Measurements from ENCODE around the gene CTNNA2.

The CTNNA2 gene

DNA sequence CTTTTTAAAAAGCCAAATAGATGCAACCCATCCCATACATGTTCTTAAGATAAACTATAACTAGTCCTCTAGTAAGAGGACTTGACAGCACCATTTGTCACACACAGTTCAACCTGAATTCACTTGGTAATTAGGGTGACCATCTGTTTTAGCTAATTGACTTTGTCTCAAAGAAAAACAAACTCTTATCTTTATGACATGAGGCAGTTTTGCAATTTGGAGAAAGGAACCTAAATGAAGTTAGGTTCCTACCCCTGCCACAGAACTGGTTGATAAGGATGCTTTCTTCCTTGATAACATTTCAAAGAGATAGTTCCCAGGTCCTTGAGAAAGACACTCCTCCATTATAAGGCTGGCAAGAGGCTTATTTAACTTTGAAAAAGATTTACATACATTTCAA, 849.1 kb downstream of the CTNNA2 start:
- ChIA-PET POLR2A (no interaction called here), CTCF (no interaction called here)
- DNase-seq (ENCODE audit: extremely low spot score), result no peak
- TF ChIP-seq, protein P1, sequence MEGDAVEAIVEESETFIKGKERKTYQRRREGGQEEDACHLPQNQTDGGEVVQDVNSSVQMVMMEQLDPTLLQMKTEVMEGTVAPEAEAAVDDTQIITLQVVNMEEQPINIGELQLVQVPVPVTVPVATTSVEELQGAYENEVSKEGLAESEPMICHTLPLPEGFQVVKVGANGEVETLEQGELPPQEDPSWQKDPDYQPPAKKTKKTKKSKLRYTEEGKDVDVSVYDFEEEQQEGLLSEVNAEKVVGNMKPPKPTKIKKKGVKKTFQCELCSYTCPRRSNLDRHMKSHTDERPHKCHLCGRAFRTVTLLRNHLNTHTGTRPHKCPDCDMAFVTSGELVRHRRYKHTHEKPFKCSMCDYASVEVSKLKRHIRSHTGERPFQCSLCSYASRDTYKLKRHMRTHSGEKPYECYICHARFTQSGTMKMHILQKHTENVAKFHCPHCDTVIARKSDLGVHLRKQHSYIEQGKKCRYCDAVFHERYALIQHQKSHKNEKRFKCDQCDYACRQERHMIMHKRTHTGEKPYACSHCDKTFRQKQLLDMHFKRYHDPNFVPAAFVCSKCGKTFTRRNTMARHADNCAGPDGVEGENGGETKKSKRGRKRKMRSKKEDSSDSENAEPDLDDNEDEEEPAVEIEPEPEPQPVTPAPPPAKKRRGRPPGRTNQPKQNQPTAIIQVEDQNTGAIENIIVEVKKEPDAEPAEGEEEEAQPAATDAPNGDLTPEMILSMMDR (IDR thresholded peaks at IDR 0.05; ENCODE audit: control extremely low read depth, extremely low read depth, low read depth, missing control alignments), result no peak

DNA sequence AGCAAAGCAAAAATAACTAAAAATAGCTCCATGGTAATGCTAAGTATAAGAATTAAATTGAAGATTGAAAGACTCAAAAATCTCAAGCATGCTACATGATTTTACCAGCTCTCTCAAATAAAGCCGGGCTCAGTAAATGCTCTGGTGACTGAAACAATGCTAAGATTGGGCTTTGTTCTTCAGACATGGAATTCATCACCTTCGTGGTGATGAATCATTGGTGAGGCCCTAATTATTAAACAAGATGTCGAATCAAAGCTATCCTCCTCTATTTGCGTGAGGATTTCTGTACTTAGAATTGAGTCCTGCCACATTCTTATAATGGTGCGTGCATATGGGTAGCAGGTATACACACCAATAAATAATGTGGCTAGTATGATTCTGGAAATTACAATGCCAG, 850.5 kb downstream of the CTNNA2 start:
- CTCF ChIA-PET, result interaction anchor here (1.3 kb wide), 1 partner anchor 89 kb away, joined by 3 read pairs; no protein-coding TSS in a partner anchor
- TF ChIP-seq, protein P1 (IDR thresholded peaks at IDR 0.05; ENCODE audit: control extremely low read depth, extremely low read depth, low read depth, missing control alignments), result no peak
- POLR2A ChIA-PET, result no interaction called here
- no peak for DNase-seq (ENCODE audit: extremely low spot score)

DNA sequence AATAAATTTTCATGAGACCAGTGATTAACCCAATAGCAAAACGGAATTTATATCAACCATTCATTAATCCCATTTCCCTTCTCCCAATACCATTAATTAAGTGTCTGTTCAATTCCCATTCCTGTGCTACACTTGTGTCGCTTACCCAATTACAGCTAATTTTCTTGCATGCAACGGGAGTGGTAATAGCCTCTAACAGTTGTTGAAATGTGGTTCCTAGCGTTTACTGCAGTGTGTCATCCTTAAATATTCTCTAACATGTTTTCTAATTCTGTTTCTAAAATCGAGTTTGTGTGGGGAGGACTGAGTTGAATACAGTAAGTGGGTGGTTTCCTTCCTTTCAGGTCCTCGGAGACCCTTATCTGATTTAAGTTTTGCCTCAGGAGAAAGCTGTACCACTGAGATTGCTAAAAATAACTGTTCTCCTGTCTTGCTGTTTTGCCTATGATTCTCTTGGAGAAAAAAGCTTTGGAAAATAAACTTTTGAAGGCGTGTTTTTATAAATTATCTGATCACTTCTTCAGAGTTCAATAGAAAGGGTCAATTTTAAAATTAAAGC, 851.0 kb downstream of the CTNNA2 start:
- CTCF ChIA-PET, result interaction anchor here (1.3 kb wide), 1 partner anchor 88 kb away, joined by 3 read pairs; no protein-coding TSS in a partner anchor
- no peak for DNase-seq (ENCODE audit: extremely low spot score)
- POLR2A ChIA-PET, result no interaction called here
- TF ChIP-seq, protein P1 (IDR thresholded peaks at IDR 0.05; ENCODE audit: control extremely low read depth, extremely low read depth, low read depth, missing control alignments), result no peak

DNA sequence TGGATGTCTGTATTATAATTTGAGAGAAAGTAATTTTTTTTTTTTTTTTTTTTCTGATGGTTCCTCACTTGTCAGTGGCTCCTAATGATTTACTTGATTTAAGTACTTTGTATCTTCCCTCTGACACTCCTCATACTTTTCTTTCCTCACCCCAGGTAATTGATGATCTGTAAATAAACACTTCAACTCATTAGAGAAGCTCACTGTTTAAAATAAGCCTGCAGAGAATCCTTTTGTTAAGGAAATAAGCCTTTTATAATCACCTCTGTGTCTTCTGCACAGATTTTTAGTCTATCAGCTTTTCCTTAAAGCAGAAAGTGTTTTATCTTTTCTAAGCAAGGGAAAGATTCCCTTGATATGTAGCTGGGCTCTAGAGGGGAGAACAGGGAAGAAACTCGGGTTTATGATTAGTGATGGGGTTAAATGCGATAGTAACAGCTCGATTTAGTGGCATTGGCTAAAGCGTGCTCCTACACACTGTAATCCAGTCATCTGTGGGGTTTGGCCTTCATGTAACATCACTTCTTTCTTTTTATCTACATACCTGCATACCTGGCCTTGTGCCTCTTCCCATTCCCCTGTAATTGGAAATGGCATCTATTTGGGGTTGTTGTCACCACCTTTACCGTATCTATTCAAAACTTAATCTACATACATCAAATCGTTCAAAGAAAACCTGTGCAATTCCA, 851.8 kb downstream of the CTNNA2 start:
- DNase-seq (ENCODE audit: extremely low spot score), result no peak
- CTCF ChIA-PET, result interaction anchor here (1.1 to 1.3 kb wide), 3 partner anchors 11 to 87 kb away, joined by 3 to 4 read pairs (median 3); no protein-coding TSS in a partner anchor
- POLR2A ChIA-PET, result no interaction called here
- TF ChIP-seq, protein P1 (IDR thresholded peaks at IDR 0.05; ENCODE audit: control extremely low read depth, extremely low read depth, low read depth, missing control alignments), result no peak

DNA sequence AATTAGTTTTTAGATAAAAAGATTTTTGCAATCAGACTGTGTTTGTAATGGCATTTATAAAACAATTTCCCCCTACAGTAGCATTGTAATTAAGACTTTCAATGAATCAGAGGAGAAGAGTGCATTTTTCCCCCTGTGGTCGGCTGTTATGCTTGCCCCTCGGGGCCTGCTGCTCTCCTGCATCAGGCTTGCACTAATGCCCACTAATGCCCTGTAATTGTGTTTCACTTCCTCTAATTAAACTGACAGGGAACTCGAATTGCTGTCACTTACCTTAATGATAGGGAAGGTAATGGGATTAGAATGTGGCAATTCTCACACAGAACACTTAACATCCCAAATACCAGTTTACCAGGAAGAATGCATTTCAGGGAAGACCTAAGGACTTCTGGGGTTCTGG, 852.9 kb downstream of the CTNNA2 start:
- no peak for DNase-seq (ENCODE audit: extremely low spot score)
- CTCF ChIA-PET, result interaction anchor here (1.1 to 1.2 kb wide), 2 partner anchors 12 to 17 kb away, joined by 3 to 4 read pairs; no protein-coding TSS in a partner anchor
- TF ChIP-seq, protein P1 (IDR thresholded peaks at IDR 0.05; ENCODE audit: control extremely low read depth, extremely low read depth, low read depth, missing control alignments), result no peak
- POLR2A ChIA-PET, result no interaction called here

DNA sequence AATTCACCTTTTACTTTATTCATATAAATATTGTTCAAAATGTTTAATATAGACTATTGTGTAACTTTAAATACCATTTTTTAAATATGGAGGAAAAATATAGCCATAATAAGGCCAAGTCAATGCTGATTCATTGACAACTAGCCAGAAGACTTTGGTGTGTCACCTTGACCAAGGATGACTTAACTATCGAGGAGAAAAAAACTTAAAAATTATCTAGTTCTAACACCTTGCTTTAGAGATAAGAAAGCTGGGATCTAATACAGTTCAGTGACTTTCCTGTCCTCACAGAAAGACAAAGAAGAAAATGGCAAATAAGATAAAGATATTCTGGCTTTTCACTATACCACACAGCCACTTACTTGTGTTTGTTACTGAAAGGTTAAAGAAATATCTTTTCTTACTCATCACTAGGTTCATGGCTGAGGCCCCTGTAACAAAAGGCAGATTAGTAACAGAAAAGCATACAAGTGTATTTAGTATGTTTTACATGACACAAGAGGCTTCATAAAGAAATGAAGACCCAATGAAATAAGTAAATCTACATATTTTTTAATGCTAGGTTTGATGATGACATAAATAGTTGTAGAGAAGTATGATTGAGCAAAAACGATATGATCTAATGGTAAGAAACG, 857.6 kb downstream of the CTNNA2 start:
- CTCF ChIA-PET, result no interaction called here
- TF ChIP-seq, protein P1 (IDR thresholded peaks at IDR 0.05; ENCODE audit: control extremely low read depth, extremely low read depth, low read depth, missing control alignments), result no peak
- POLR2A ChIA-PET, result no interaction called here
- DNase-seq (ENCODE audit: extremely low spot score), result no peak
